ENCODE results near the gene BAD. TPM values are rescaled to one million over a fixed set of nuclear protein-coding genes. Genes with fewer than 3 reads are reported as not detected.
A peak's percentile ranks its signal among the peaks of the same experiment; 100 is the strongest.

BAD gene
- total RNA-seq, 2 experiments from 2014 or later: 21.2 to 74.2 TPM

DNA sequence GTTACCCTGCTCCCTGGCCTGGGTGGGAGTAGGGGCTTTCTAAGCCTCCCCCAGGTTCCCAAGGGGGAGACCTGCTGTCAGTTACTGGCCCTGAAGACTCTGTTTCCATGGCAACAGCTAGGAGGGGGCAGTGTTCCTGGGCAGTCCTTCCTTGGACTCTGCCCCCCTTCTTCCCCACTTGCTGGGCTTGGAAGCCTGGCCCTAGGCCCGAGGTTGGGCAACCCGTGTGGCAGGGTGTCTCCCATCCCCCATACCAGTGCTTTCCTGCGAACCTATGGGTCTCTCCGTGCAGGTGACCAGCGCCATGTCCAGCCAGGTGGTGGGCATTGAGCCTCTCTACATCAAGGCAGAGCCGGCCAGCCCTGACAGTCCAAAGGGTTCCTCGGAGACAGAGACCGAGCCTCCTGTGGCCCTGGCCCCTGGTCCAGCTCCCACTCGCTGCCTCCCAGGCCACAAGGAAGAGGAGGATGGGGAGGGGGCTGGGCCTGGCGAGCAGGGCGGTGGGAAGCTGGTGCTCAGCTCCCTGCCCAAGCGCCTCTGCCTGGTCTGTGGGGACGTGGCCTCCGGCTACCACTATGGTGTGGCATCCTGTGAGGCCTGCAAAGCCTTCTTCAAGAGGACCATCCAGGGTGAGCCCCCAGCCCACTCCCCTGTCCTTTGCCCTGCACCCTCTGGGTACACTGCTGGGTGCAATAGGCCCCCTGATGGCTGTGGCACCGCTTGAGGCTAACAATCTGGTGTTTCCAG, 22.6 kb upstream of the BAD start:
- TF ChIP-seq, protein P1, sequence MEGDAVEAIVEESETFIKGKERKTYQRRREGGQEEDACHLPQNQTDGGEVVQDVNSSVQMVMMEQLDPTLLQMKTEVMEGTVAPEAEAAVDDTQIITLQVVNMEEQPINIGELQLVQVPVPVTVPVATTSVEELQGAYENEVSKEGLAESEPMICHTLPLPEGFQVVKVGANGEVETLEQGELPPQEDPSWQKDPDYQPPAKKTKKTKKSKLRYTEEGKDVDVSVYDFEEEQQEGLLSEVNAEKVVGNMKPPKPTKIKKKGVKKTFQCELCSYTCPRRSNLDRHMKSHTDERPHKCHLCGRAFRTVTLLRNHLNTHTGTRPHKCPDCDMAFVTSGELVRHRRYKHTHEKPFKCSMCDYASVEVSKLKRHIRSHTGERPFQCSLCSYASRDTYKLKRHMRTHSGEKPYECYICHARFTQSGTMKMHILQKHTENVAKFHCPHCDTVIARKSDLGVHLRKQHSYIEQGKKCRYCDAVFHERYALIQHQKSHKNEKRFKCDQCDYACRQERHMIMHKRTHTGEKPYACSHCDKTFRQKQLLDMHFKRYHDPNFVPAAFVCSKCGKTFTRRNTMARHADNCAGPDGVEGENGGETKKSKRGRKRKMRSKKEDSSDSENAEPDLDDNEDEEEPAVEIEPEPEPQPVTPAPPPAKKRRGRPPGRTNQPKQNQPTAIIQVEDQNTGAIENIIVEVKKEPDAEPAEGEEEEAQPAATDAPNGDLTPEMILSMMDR (conservative IDR thresholded peaks at IDR 0.05; ENCODE audit: low read length): no peak
- TF ChIP-seq EZH2phosphoT487 (IDR thresholded peaks at IDR 0.05; ENCODE audit: borderline replicate concordance, low read depth, low read length): no peak
- H3K4me1 ChIP-seq (ENCODE audit: insufficient read depth, low read length, poor library complexity, severe bottlenecking): peaks cover 23% of the 10 kb centered on the region
- H3K4me2 ChIP-seq (ENCODE audit: low read length): peak overlapping the region; percentile 78
- peak overlapping the region; percentile 55 for H3K27ac ChIP-seq (ENCODE audit: low read depth, low read length, poor library complexity, severe bottlenecking)
- H3K9me3 ChIP-seq (ENCODE audit: low read length): no peaks in the 10 kb centered on the region
- peaks cover 35% of the 10 kb centered on the region for H3K36me3 ChIP-seq (ENCODE audit: insufficient read depth, low read length)
- CTCF ChIA-PET (ENCODE audit: unreplicated experiment): no interaction called here
- intact Hi-C loops (cut with micrococcal nuclease; ENCODE audit: unreplicated experiment): loop anchor here (10.0 kb wide), 1 partner anchor 332 kb away; the partner anchor contains the start of gene COX8A
- peaks cover 25% of the 10 kb centered on the region for H3K79me2 ChIP-seq (ENCODE audit: insufficient read depth, low read depth, low read length)
- BruUV-seq (replicated peaks): no TSS peak
- no peaks in the 10 kb centered on the region for H3K9me2 ChIP-seq (ENCODE audit: insufficient read depth, low read length)
- H2AFZ ChIP-seq (ENCODE audit: low read length): no peak overlapping the region
- peak overlapping the region; percentile 88 for H3K4me3 ChIP-seq (ENCODE audit: low read depth, low read length, poor library complexity, severe bottlenecking)
- POLR2A ChIA-PET: interaction anchor here (1.7 kb wide), 1 partner anchor 11 kb away, joined by 5 read pairs; the partner anchor contains the start of genes PRDX5 and TRMT112
- DNase-seq (ENCODE audit: low spot score): peak; percentile 21
- H4K20me1 ChIP-seq (ENCODE audit: insufficient read depth, low read length): no peaks in the 10 kb centered on the region

DNA sequence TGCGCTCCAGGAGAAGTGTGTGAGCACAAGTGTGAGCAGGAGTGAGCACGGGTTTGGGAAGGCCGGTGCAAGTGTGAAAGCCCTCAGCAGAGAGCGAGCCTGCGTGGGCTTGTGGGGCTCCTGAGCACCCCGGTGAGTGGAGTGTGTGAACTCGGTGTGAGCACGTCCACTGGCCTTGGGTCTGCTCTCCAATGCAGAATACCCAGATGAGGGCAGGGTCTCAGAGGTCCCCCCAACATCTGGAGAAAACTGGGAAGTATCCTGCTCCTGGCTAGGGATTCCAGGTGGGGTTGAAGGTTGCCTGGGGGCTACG, 22.1 kb upstream of the BAD start:
- no peaks in the 10 kb centered on the region for H3K9me3 ChIP-seq (ENCODE audit: low read length)
- CTCF ChIA-PET (ENCODE audit: unreplicated experiment): no interaction called here
- no peaks in the 10 kb centered on the region for H4K20me1 ChIP-seq (ENCODE audit: insufficient read depth, low read length)
- POLR2A ChIA-PET: interaction anchor here (1.7 kb wide), 1 partner anchor 11 kb away, joined by 5 read pairs; the partner anchor contains the start of genes PRDX5 and TRMT112
- H3K4me2 ChIP-seq (ENCODE audit: low read length): peak overlapping the region; percentile 78
- peak overlapping the region; percentile 55 for H3K27ac ChIP-seq (ENCODE audit: low read depth, low read length, poor library complexity, severe bottlenecking)
- peaks cover 35% of the 10 kb centered on the region for H3K36me3 ChIP-seq (ENCODE audit: insufficient read depth, low read length)
- TF ChIP-seq, protein P1 (conservative IDR thresholded peaks at IDR 0.05; ENCODE audit: low read length): no peak
- no peak for TF ChIP-seq EZH2phosphoT487 (IDR thresholded peaks at IDR 0.05; ENCODE audit: borderline replicate concordance, low read depth, low read length)
- TSS peak; percentile 35 for BruUV-seq (replicated peaks)
- no peaks in the 10 kb centered on the region for H3K9me2 ChIP-seq (ENCODE audit: insufficient read depth, low read length)
- intact Hi-C loops (cut with micrococcal nuclease; ENCODE audit: unreplicated experiment): loop anchor here (10.0 kb wide), 1 partner anchor 332 kb away; the partner anchor contains the start of gene COX8A
- H2AFZ ChIP-seq (ENCODE audit: low read length): peak overlapping the region; percentile 30; the same call in 1 of the 2 replicates
- H3K4me1 ChIP-seq (ENCODE audit: insufficient read depth, low read length, poor library complexity, severe bottlenecking): peaks cover 23% of the 10 kb centered on the region
- H3K79me2 ChIP-seq (ENCODE audit: insufficient read depth, low read depth, low read length): peaks cover 25% of the 10 kb centered on the region
- no peak for DNase-seq (ENCODE audit: low spot score)
- H3K4me3 ChIP-seq (ENCODE audit: low read depth, low read length, poor library complexity, severe bottlenecking): peak overlapping the region; percentile 88

Data from OCI-LY7 (cell line).